Epithelial cell of esophagus (primary cell): ENCODE measurements around the gene MAP2K6.
A peak's percentile ranks its signal among the peaks of the same experiment; 100 is the strongest.

Experiments used
- DNase-seq: peaks from one replicate; pipeline ENCODE4 v3.0.0; 2010; ENCODE audit warnings: low read depth
- H3K4me3 ChIP-seq: 2 replicates; pipeline ENCODE4 v1.5.1; 2011; ENCODE audit warnings: mild to moderate bottlenecking, low read length, control low read depth
- CTCF ChIP-seq: IDR thresholded peaks from 2 replicates; pipeline ENCODE4 v1.5.1; 2011; ENCODE audit warnings: low read depth, mild to moderate bottlenecking, low read length, control low read depth, inconsistent platforms; ENCODE audit not compliant: insufficient read depth; ENCODE audit errors: missing control alignments

The MAP2K6 gene

GRCh38 chr17:69433093-69433492, 18.6 kb downstream of the MAP2K6 start:
- no peak for DNase-seq
- no peak overlapping the region for H3K4me3 ChIP-seq
- TF ChIP-seq CTCF, result no peak

DNA sequence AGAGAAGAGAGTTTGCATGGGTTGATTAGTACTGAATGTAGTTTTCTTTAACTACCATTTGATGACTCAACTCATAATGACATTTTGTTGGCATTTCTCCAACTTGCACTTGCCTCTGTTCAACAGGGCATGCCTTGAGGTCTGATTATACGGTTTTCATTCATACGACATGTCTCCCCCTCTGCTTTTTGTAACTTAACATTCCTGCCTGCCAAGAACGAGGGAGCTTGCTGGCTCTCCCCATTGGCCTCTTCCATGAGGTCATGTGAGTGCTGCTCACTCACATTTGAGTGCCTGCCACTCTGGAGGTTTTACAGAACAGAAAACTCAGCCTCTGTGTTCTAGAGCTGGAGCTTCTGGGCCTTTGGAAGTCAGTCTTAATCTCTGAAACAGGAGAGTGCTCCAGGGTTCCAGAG, 19.7 kb downstream of the MAP2K6 start:
- TF ChIP-seq CTCF, result no peak
- H3K4me3 ChIP-seq, result no peak overlapping the region
- DNase-seq, result peak; percentile 92

DNA sequence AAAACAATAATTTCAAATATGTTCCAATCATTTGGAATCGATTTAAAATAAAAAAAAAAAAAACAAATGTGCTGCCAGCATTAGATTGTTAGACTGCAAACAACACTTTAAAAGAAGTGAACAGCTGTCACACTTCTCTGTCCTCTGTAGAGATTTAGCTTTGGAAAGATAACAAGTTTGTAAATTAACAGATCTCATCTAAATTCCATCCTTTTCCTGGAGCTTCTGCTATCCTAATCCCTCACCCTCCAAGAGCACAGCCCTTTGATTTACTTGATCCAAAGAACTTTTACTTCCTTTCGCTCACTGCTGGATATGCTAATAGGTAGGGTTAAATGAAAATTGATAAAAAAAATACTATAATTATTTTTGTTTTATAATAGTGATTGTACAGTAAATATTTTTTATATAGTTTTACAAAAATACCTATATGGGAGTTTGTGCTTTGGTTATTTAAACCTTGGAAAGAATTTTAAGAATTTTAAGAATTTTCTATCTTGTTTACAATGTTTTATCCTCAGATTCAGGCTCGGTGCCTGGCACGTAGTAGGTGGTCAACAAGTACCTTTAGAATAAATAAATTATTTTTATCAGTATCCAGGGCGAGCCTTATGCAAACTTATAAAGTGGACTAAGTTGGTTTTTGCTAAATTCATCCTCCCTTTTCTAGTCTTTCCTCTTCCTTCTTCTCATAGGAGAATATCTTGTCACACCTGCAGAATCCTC, 21.6 kb downstream of the MAP2K6 start:
- DNase-seq, result no peak
- H3K4me3 ChIP-seq, result no peak overlapping the region
- no peak for TF ChIP-seq CTCF

- no peak for TF ChIP-seq CTCF
- peak; percentile 52 for DNase-seq
- no peak overlapping the region for H3K4me3 ChIP-seq
These were observed 23.0 kb downstream of the MAP2K6 start for GRCh38 chr17:69437475-69437874.

- no peak for TF ChIP-seq CTCF
- H3K4me3 ChIP-seq, result no peak overlapping the region
- no peak for DNase-seq
These were observed 24.3 kb downstream of the MAP2K6 start for GRCh38 chr17:69438776-69439175.

GRCh38 chr17:69441179-69441578, 26.7 kb downstream of the MAP2K6 start:
- no peak for TF ChIP-seq CTCF
- no peak overlapping the region for H3K4me3 ChIP-seq
- DNase-seq, result no peak

DNA sequence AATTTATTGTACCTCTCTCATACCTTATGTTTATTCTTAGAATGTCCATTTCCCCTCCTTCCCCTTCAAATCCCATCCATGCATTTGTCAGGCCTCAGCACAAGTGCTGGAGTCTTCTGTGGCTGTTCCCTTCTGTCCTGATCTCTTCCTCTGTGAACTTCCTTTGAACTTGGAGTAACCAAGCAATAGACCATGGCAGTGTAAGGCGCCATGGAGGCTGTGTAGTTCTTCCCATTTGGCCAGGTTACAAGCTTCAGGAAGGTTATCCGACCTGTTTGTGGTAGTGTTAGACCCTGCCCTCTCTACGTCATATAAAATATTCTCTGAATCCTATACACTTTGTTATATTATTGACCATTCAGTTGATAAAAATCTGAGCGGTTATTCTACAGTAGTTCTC, 28.6 kb downstream of the MAP2K6 start:
- no peak for DNase-seq
- no peak overlapping the region for H3K4me3 ChIP-seq
- TF ChIP-seq CTCF, result no peak
